H1 (cell line): ENCODE data around the gene SPATS2L. TPM values are rescaled to one million over a fixed set of nuclear protein-coding genes. Genes with fewer than 3 reads are reported as not detected.

ENCODE experiments used
- CTCF ChIA-PET: fragments of 300-600 bp; sonication (Branson Sonifier 250); formaldehyde crosslinking; loops from one replicate; lab custom pipeline; 2021; ENCODE audit not compliant: partially characterized antibody; lab: Charles Lee
- POLR2A ChIA-PET: fragments of 300-600 bp; sonication (Branson Sonifier 250); formaldehyde crosslinking; loops from one replicate; lab custom pipeline; 2021; ENCODE audit warnings: inconsistent platforms; ENCODE audit not compliant: partially characterized antibody; lab: Charles Lee
- DNase-seq, 2 experiments: peaks; one replicate each; pipeline versions ENCODE4 v3.0.0 to v3.0.0-alpha.2; 2010 to 2022; ENCODE audit warnings: low spot score in 2 of 2, low read depth in 1 of 2, mixed read lengths in 1 of 2
- FAIRE-seq: peaks from 2 replicates; lab custom pipeline; 2011; peaks lifted over from hg19 to GRCh38; lab: Jason Lieb, UNC
- H2AFZ ChIP-seq: 2 replicates; pipeline ENCODE4 v1.8.1; 2012; ENCODE audit warnings: low read length, inconsistent platforms
- H2AK5ac ChIP-seq: 2 replicates; pipeline ENCODE4 v1.6.1; 2013; ENCODE audit warnings: low read depth, low read length
- H2BK120ac ChIP-seq: replicated peaks from 2 replicates; pipeline ENCODE3; 2013; ENCODE audit warnings: low read depth, low read length, inconsistent platforms
- H2BK12ac ChIP-seq: 2 replicates; pipeline ENCODE4 v1.6.1; 2013; ENCODE audit warnings: low read depth, low read length
- H2BK15ac ChIP-seq: 2 replicates; pipeline ENCODE4 v1.6.1; 2013; ENCODE audit warnings: low read length
- H2BK20ac ChIP-seq: 2 replicates; pipeline ENCODE4 v1.6.1; 2013; ENCODE audit warnings: low read length
- H2BK5ac ChIP-seq: 2 replicates; pipeline ENCODE4 v1.6.1; 2013; ENCODE audit warnings: low read depth, low read length
- H3K14ac ChIP-seq: 2 replicates; pipeline ENCODE4 v1.6.1; 2013; ENCODE audit warnings: inconsistent platforms; ENCODE audit not compliant: insufficient read length
- H3K18ac ChIP-seq: 2 replicates; pipeline ENCODE4 v1.6.1; 2013; ENCODE audit warnings: low read length; ENCODE audit errors: extremely low read depth
- H3K23ac ChIP-seq: 2 replicates; pipeline ENCODE4 v1.6.1; 2013; ENCODE audit warnings: inconsistent platforms; ENCODE audit not compliant: insufficient read length
- H3K23me2 ChIP-seq: 2 replicates; pipeline ENCODE4 v1.6.1; 2013; ENCODE audit warnings: low read depth, low read length
- H3K27ac ChIP-seq: 2 replicates; pipeline ENCODE4 v1.6.1; 2011; ENCODE audit warnings: low read depth, low read length, inconsistent platforms
- H3K27me3 ChIP-seq, 4 experiments: replicated peaks in 1 of 4; 1 replicate in 1 of 4; 2 replicates in 3 of 4; pipeline versions ENCODE4 v1.6.1 to v1.8.1; 2011 to 2013; ENCODE audit warnings: low read length in 3 of 4, mild to moderate bottlenecking in 3 of 4, inconsistent platforms in 2 of 4, mixed read lengths in 2 of 4, moderate library complexity in 1 of 4; ENCODE audit not compliant: control insufficient read depth in 3 of 4, insufficient read depth in 3 of 4; ENCODE audit errors: extremely low read depth in 1 of 4
- H3K36me3 ChIP-seq, 4 experiments: 2 replicates each; pipeline versions ENCODE4 v1.6.1 to v1.8.1; 2011 to 2013; ENCODE audit warnings: mild to moderate bottlenecking in 4 of 4, low read length in 3 of 4, moderate library complexity in 2 of 4, control low read depth in 1 of 4, inconsistent platforms in 1 of 4; ENCODE audit not compliant: insufficient read depth in 4 of 4, control insufficient read depth in 2 of 4
- H3K4ac ChIP-seq: replicated peaks from 2 replicates; pipeline ENCODE3; 2013; ENCODE audit warnings: low read length, low read depth, mixed read lengths, inconsistent platforms; ENCODE audit not compliant: insufficient read length
- H3K4me1 ChIP-seq, 4 experiments: replicated peaks in 1 of 4; 1 replicate in 1 of 4; 2 replicates in 3 of 4; pipeline versions ENCODE4 v1.6.1 to v1.8.1; 2011 to 2013; ENCODE audit warnings: low read length in 3 of 4, inconsistent platforms in 2 of 4, mixed read lengths in 1 of 4; ENCODE audit not compliant: insufficient read depth in 4 of 4, control insufficient read depth in 3 of 4
- H3K4me2 ChIP-seq, 2 experiments: 2 replicates each; pipeline versions ENCODE4 v1.6.1 to v1.8.1; 2011 to 2013; ENCODE audit warnings: low read depth in 2 of 2, low read length in 2 of 2, control low read depth in 1 of 2, inconsistent platforms in 1 of 2, mild to moderate bottlenecking in 1 of 2; ENCODE audit not compliant: insufficient read depth in 1 of 2
- H3K4me3 ChIP-seq, 4 experiments: fragments of 200-600, 300-600 bp in 1 of 4; sonication (generic), shearing (Covaris generic), sonication (Bioruptor Twin) in 1 of 4; 2 replicates each; pipeline versions ENCODE4 v1.5.1 to v1.8.1; 2011 to 2016; ENCODE audit warnings: low read length in 4 of 4, low read depth in 3 of 4, control low read depth in 2 of 4, inconsistent platforms in 2 of 4, mild to moderate bottlenecking in 2 of 4, mixed read lengths in 1 of 4, moderate library complexity in 1 of 4; ENCODE audit not compliant: insufficient read depth in 2 of 4; ENCODE audit errors: extremely low read depth in 1 of 4
- H3K56ac ChIP-seq: replicated peaks from 2 replicates; pipeline ENCODE3; 2013; ENCODE audit warnings: low read depth, mild to moderate bottlenecking, mixed read lengths, low read length, inconsistent platforms; ENCODE audit not compliant: insufficient read length
- H3K79me1 ChIP-seq: 2 replicates; pipeline ENCODE4 v1.6.1; 2013; ENCODE audit warnings: low read depth, low read length, control low read depth
- H3K79me2 ChIP-seq, 2 experiments: 2 replicates each; pipeline versions ENCODE4 v1.6.1 to v1.8.1; 2012 to 2013; ENCODE audit warnings: low read length in 2 of 2, mild to moderate bottlenecking in 2 of 2, inconsistent platforms in 1 of 2; ENCODE audit not compliant: insufficient read depth in 2 of 2, control insufficient read depth in 1 of 2
- H3K9ac ChIP-seq, 4 experiments: replicated peaks in 1 of 4; 1 replicate in 1 of 4; 2 replicates in 3 of 4; pipeline versions ENCODE4 v1.6.1 to v1.8.1; 2011 to 2013; ENCODE audit warnings: low read depth in 3 of 4, low read length in 3 of 4, control low read depth in 2 of 4, mild to moderate bottlenecking in 2 of 4, moderate library complexity in 2 of 4, inconsistent platforms in 1 of 4; ENCODE audit errors: extremely low read depth in 1 of 4
- H3K9me3 ChIP-seq, 2 experiments: 2 replicates each; pipeline versions ENCODE4 v1.6.1 to v1.8.1; 2012 to 2013; ENCODE audit warnings: mild to moderate bottlenecking in 2 of 2, moderate library complexity in 2 of 2, control low read depth in 1 of 2, inconsistent platforms in 1 of 2, low read depth in 1 of 2, low read length in 1 of 2, mixed read lengths in 1 of 2; ENCODE audit not compliant: insufficient read depth in 2 of 2
- H4K20me1 ChIP-seq, 2 experiments: replicated peaks in 1 of 2; 2 replicates each; pipeline versions ENCODE3 to v1.8.1; 2011 to 2013; ENCODE audit warnings: inconsistent platforms in 2 of 2, low read length in 2 of 2, mild to moderate bottlenecking in 1 of 2; ENCODE audit not compliant: insufficient read depth in 2 of 2, control insufficient read depth in 1 of 2
- H4K5ac ChIP-seq: 2 replicates; pipeline ENCODE4 v1.6.1; 2013; ENCODE audit warnings: low read length, low read depth, mixed read lengths, inconsistent platforms; ENCODE audit not compliant: insufficient read length
- H4K8ac ChIP-seq: 2 replicates; pipeline ENCODE4 v1.8.0; 2013; ENCODE audit warnings: mild to moderate bottlenecking, moderate library complexity, low read length, inconsistent platforms; ENCODE audit not compliant: insufficient read depth; ENCODE audit errors: extremely low read depth
- H4K91ac ChIP-seq: replicated peaks from 2 replicates; pipeline ENCODE3; 2013; ENCODE audit warnings: low read length, mixed read lengths, inconsistent platforms; ENCODE audit not compliant: insufficient read length
- ASH2L ChIP-seq: fragments of 200-600, 300-600 bp; sonication (generic); IDR thresholded peaks from one replicate; pipeline ENCODE4 v1.7.1; 2017; ENCODE audit warnings: low read length
- BCL11A ChIP-seq, 2 experiments: IDR thresholded peaks; one replicate each; pipeline ENCODE4 v1.6.1; 2011; ENCODE audit warnings: low read depth in 2 of 2, low read length in 2 of 2, mild to moderate bottlenecking in 2 of 2
- CEBPB ChIP-seq: IDR thresholded peaks from 2 replicates; pipeline ENCODE4 v1.6.1; 2012; ENCODE audit warnings: low read depth, low read length
- CHD1 ChIP-seq: IDR thresholded peaks from 2 replicates; pipeline ENCODE4 v1.6.1; 2012; ENCODE audit warnings: low read depth, low read length, improper control_type of control experiment
- EP300 ChIP-seq, 2 experiments: IDR thresholded peaks; 1 replicate in 1 of 2; 2 replicates in 1 of 2; pipeline ENCODE4 v1.6.1; 2011 to 2012; ENCODE audit warnings: low read depth in 2 of 2, low read length in 2 of 2, mild to moderate bottlenecking in 2 of 2, borderline replicate concordance in 1 of 2, inconsistent platforms in 1 of 2, moderate library complexity in 1 of 2
- GABPA ChIP-seq: IDR thresholded peaks from 2 replicates; pipeline ENCODE4 v1.6.1; 2011; ENCODE audit warnings: mild to moderate bottlenecking, low read length, moderate library complexity, borderline replicate concordance; ENCODE audit not compliant: insufficient read depth
- HDAC2 ChIP-seq, 2 experiments: fragments of 300-600 bp in 1 of 2; sonication (generic) in 1 of 2; IDR thresholded peaks; 2 replicates each; pipeline ENCODE4 v1.6.1; 2011 to 2012; ENCODE audit warnings: low read depth in 2 of 2, low read length in 2 of 2, mild to moderate bottlenecking in 2 of 2, moderate library complexity in 2 of 2, borderline replicate concordance in 1 of 2, inconsistent platforms in 1 of 2
- KDM1A ChIP-seq: fragments of 200-600, 300-600 bp; sonication (generic); IDR thresholded peaks from 2 replicates; pipeline ENCODE4 v1.7.1; 2016; ENCODE audit warnings: mild to moderate bottlenecking, low read length, borderline replicate concordance
- KDM4A ChIP-seq: IDR thresholded peaks from one replicate; pipeline ENCODE4 v1.7.1; 2012; ENCODE audit warnings: low read depth, mild to moderate bottlenecking, moderate library complexity, low read length, inconsistent platforms; ENCODE audit not compliant: severe bottlenecking
- RNF2 ChIP-seq: fragments of 200-900, 300-1000 bp; sonication (generic); IDR thresholded peaks from 2 replicates; pipeline ENCODE4 v1.7.1; 2016; ENCODE audit warnings: borderline replicate concordance, low read depth, mild to moderate bottlenecking, antibody characterized with exemption, low read length; ENCODE audit not compliant: poor library complexity, severe bottlenecking; ENCODE audit errors: missing control alignments
- TAF1 ChIP-seq: IDR thresholded peaks from 2 replicates; pipeline ENCODE4 v1.6.1; 2011; ENCODE audit warnings: mild to moderate bottlenecking, low read depth, low read length
- TBP ChIP-seq: IDR thresholded peaks from 2 replicates; pipeline ENCODE4 v1.6.1; 2011; ENCODE audit warnings: low read depth, low read length, improper control_type of control experiment
- TEAD4 ChIP-seq: IDR thresholded peaks from 2 replicates; pipeline ENCODE4 v1.6.1; 2012; ENCODE audit warnings: low read depth, low read length, inconsistent platforms, mixed read lengths
- WGBS, 2 experiments: shearing (Covaris generic) in 1 of 2; methylation state at CpG; one replicate each; pipeline versions ENCODE4 v1.1.6 to v1.1.7; 2013 to 2015; ENCODE audit warnings: low lambda C conversion rate in 2 of 2, mixed read lengths in 2 of 2, inconsistent platforms in 1 of 2, low coverage in 1 of 2, missing lambda C conversion rate in 1 of 2; ENCODE audit not compliant: insufficient replicate concordance in 2 of 2, insufficient coverage in 1 of 2, insufficient read length in 1 of 2; ENCODE audit errors: extremely low coverage in 1 of 2, missing lambda C conversion rate in 1 of 2; 5-methylcytosine and 5-hydroxymethylcytosine counted together
- polyA plus RNA-seq, 7 experiments: library from polyadenylated mRNA; depleted of rRNA in 3 of 7; stranded (reverse) in 5 of 7; unstranded in 2 of 7; fragments of >200 nt in 5 of 7; fragments of 200-250 nt in 2 of 7; gene quantifications; 1 replicate in 5 of 7; 2 replicates in 1 of 7; 4 replicates in 1 of 7; pipeline versions ENCODE4 v1.2.1 to v1.2.3, GENCODE V29; 2011 to 2013; ENCODE audit warnings: missing spikeins in 2 of 7, mixed read lengths in 2 of 7
- total RNA-seq: library from RNA; stranded (reverse); fragmentation: NEBNext Ultra II Directional; extraction: Animal tissue kit (Norgen Biotek cat#: 25700); gene quantifications from 2 replicates; pipeline ENCODE4 v1.2.1, GENCODE V29; 2021

The SPATS2L gene
- total and polyA plus RNA-seq, 2 of the 8 experiments (the other 6 are each of a cell fraction or from before 2014, with no cell fraction given) = 67.3 to 189 TPM

DNA sequence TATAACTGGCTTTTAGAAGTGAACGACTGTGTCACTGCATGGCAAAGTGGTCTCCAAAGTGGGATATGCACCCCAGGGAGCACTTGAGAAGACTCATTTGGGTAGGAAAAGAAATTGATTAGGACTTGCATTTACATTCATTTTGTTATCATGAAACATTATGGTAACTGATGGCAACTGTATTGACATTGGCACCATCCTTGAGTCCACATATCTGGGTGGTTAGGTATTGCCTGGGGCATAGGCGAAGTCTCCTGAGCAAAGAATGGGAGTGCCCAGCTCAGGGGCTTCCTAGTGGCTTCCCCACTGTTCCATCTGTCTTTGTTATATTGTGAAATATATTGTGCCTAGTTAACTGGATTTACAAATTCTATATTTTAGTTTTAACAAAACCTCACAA, 29.2 kb downstream of the SPATS2L start:
- peaks cover 4 to 8% (median 7%) of the 10 kb centered on the region in 4 experiments; a peak in 5 of 7 replicates for H3K4me1 ChIP-seq
- no peak overlapping the region for H3K27ac ChIP-seq
- H3K23ac ChIP-seq = no peak overlapping the region
- H4K20me1 ChIP-seq = peaks cover 3% of the 10 kb centered on the region in 2 experiments
- no peak overlapping the region for H4K91ac ChIP-seq
- H3K56ac ChIP-seq = no peak overlapping the region
- FAIRE-seq = no peak
- ChIA-PET CTCF (no interaction called here), POLR2A (interaction anchor here (1.8 kb wide), 1 partner anchor 11 kb away, joined by 4 read pairs; no protein-coding TSS in a partner anchor)
- H3K79me2 ChIP-seq = peaks cover 0 to 85% of the 10 kb centered on the region in 2 experiments; a peak in 3 of 4 replicates
- H3K23me2 ChIP-seq = no peaks in the 10 kb centered on the region
- no peak overlapping the region for H3K4me2 ChIP-seq
- H3K4me3 ChIP-seq = no peak overlapping the region
- H4K8ac ChIP-seq = no peak overlapping the region
- WGBS, 2 experiments = 98% methylated on average over 2 of the region's 2 CpGs; no CpG with 5 or more reads in 1 of the 2 experiments
- 0 out of 2 replicates have a peak, but pooled peaks cover 4% of the 10 kb centered on the region for H3K79me1 ChIP-seq
- H3K14ac ChIP-seq = no peak overlapping the region
- no peak overlapping the region for H2BK15ac ChIP-seq
- H3K9ac ChIP-seq = no peak overlapping the region
- no peak overlapping the region for H2BK12ac ChIP-seq
- H3K18ac ChIP-seq = no peak overlapping the region
- H3K27me3 ChIP-seq = no peaks in the 10 kb centered on the region
- H2AFZ ChIP-seq = no peak overlapping the region
- H3K36me3 ChIP-seq = peaks cover 0 to 19% (median 8%) of the 10 kb centered on the region in 4 experiments; a peak in 4 of 8 replicates
- H2BK20ac ChIP-seq = no peak overlapping the region
- no peak for DNase-seq
- no peak overlapping the region for H2BK5ac ChIP-seq
- no peaks in the 10 kb centered on the region; a peak in 1 of 4 replicates for H3K9me3 ChIP-seq
- no peak overlapping the region for H2BK120ac ChIP-seq
- no peak overlapping the region for H4K5ac ChIP-seq
- H2AK5ac ChIP-seq = no peak overlapping the region
- no peak for TF ChIP-seq KDM1A
- TF ChIP-seq TEAD4 = no peak
- no peak for TF ChIP-seq HDAC2 (IDR thresholded peaks at IDR 0.05; ENCODE audit: borderline replicate concordance in 1 of 2, low read depth in 2 of 2, low read length in 2 of 2)
- TF ChIP-seq ASH2L = no peak
- no peak for TF ChIP-seq RNF2
- TF ChIP-seq TAF1 = no peak
- TF ChIP-seq GABPA = no peak
- TF ChIP-seq KDM4A = no peak
- TF ChIP-seq TBP = no peak
- no peak for TF ChIP-seq CHD1
- no peak for TF ChIP-seq BCL11A (IDR thresholded peaks at IDR 0.05; ENCODE audit: low read depth in 2 of 2, low read length in 2 of 2)
- no peak for TF ChIP-seq EP300 (IDR thresholded peaks at IDR 0.05; ENCODE audit: borderline replicate concordance in 1 of 2, low read depth in 2 of 2, low read length in 2 of 2)
- no peak for TF ChIP-seq CEBPB
- no peak overlapping the region for H3K4ac ChIP-seq
